Gastroesophageal sphincter (tissue), 3 donors: ENCODE results near the gene DEPDC1B.

ENCODE experiments used
- POLR2A ChIP-seq, 2 donors: fragments of 450-650 bp; IDR thresholded peaks; one replicate each; pipeline ENCODE4 v1.6.1; 2017; ENCODE audit warnings: antibody characterized with exemption in 2 of 2, mild to moderate bottlenecking in 2 of 2, moderate library complexity in 1 of 2
- POLR2AphosphoS5 ChIP-seq: sonication (generic); formaldehyde crosslinking; IDR thresholded peaks from one replicate; pipeline ENCODE4 v1.6.1; 2017; ENCODE audit warnings: antibody characterized with exemption
- TF ChIP-seq, protein P1 (sequence below), 4 experiments: fragments of 200-600 bp in 2 of 4; fragments of 450-650 bp in 2 of 4; sonication (generic) in 1 of 4; IDR thresholded peaks; one replicate each; pipeline ENCODE4 v1.5.1; 2017 to 2019; ENCODE audit warnings: antibody characterized with exemption in 4 of 4, mild to moderate bottlenecking in 2 of 4, moderate library complexity in 2 of 4

- TF ChIP-seq, protein P1, sequence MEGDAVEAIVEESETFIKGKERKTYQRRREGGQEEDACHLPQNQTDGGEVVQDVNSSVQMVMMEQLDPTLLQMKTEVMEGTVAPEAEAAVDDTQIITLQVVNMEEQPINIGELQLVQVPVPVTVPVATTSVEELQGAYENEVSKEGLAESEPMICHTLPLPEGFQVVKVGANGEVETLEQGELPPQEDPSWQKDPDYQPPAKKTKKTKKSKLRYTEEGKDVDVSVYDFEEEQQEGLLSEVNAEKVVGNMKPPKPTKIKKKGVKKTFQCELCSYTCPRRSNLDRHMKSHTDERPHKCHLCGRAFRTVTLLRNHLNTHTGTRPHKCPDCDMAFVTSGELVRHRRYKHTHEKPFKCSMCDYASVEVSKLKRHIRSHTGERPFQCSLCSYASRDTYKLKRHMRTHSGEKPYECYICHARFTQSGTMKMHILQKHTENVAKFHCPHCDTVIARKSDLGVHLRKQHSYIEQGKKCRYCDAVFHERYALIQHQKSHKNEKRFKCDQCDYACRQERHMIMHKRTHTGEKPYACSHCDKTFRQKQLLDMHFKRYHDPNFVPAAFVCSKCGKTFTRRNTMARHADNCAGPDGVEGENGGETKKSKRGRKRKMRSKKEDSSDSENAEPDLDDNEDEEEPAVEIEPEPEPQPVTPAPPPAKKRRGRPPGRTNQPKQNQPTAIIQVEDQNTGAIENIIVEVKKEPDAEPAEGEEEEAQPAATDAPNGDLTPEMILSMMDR (IDR thresholded peaks at IDR 0.05) = no peak
- TF ChIP-seq POLR2AphosphoS5 (no peak), POLR2A (IDR thresholded peaks at IDR 0.05) (no peak)
These were observed 18.4 kb upstream of the DEPDC1B start for GRCh38 chr5:60718166-60718892.
